Measurements from ENCODE around the gene CCDC57.

The CCDC57 gene

GRCh38 chr17:82056729-82057621, 155.7 kb downstream of the CCDC57 start:
- no peak for DNase-seq

GRCh38 chr17:82055965-82056728, 156.5 kb downstream of the CCDC57 start:
- DNase-seq: no peak

GRCh38 chr17:82055023-82055964, 157.3 kb downstream of the CCDC57 start:
- no peak for DNase-seq

- DNase-seq: no peak
Observed at GRCh38 chr17:82054351-82055022, 158.2 kb downstream of the CCDC57 start.

- no peak for DNase-seq
Observed at GRCh38 chr17:82053556-82054263, 158.9 kb downstream of the CCDC57 start.

GRCh38 chr17:82053130-82053529, 159.5 kb downstream of the CCDC57 start:
- no peak for DNase-seq

- no peak for DNase-seq
Observed at GRCh38 chr17:82052638-82053059, 160.0 kb downstream of the CCDC57 start.

GRCh38 chr17:82051776-82052637, 160.6 kb downstream of the CCDC57 start, which contains the start of the genes GPS1 and RFNG:
Gene GPS1, plus strand, starts transcription at chr17:82051898. Its CDS starts 34 bp downstream, at chr17:82051932.
Gene RFNG, minus strand, starts transcription at chr17:82051811. Its CDS starts 45 bp downstream, at chr17:82051766.
- peak; percentile 45 to 77 for DNase-seq

All from NCI-H524 (cell line).